HepG2 (cell line): ENCODE results near the gene MBTD1. TPM values are rescaled to one million over a fixed set of nuclear protein-coding genes. Genes with fewer than 3 reads are reported as not detected.

Experiments used
- BCL3 ChIP-seq: sonication (generic); formaldehyde crosslinking; IDR thresholded peaks from 2 replicates; pipeline ENCODE4 v1.5.1; 2020; ENCODE audit warnings: mild to moderate bottlenecking, missing genetic modification reagents, moderate library complexity
- CREB1 ChIP-seq, 2 experiments: fragments of 450-650 bp in 1 of 2; IDR thresholded peaks; 2 replicates each; pipeline ENCODE4 v1.6.1; 2016 to 2017; ENCODE audit warnings: control low read depth in 1 of 2, mild to moderate bottlenecking in 1 of 2, missing compliant biosample characterization in 1 of 2, missing genetic modification characterization in 1 of 2
- EZH2 ChIP-seq: conservative IDR thresholded peaks from 2 replicates; pipeline ENCODE4 v1.6.1; 2012; ENCODE audit warnings: mild to moderate bottlenecking, low read depth, low read length, moderate library complexity
- GLMP ChIP-seq: sonication (generic); formaldehyde crosslinking; IDR thresholded peaks from 2 replicates; pipeline ENCODE4 v1.9.0; 2021; ENCODE audit warnings: missing genetic modification reagents, mild to moderate bottlenecking, borderline replicate concordance
- HOXA9 ChIP-seq: sonication (generic); formaldehyde crosslinking; IDR thresholded peaks from 2 replicates; pipeline ENCODE4 v1.8.1; 2022; ENCODE audit warnings: missing genetic modification reagents, mild to moderate bottlenecking, moderate library complexity, borderline replicate concordance
- NR3C1 ChIP-seq: sonication (generic); formaldehyde crosslinking; IDR thresholded peaks from 2 replicates; pipeline ENCODE4 v1.4.0; 2020; ENCODE audit warnings: missing genetic modification reagents
- NRL ChIP-seq: sonication (generic); formaldehyde crosslinking; IDR thresholded peaks from 2 replicates; pipeline ENCODE4 v1.5.0; 2020; ENCODE audit warnings: missing genetic modification reagents, mild to moderate bottlenecking, moderate library complexity, borderline replicate concordance
- REST ChIP-seq, 2 experiments: IDR thresholded peaks; 2 replicates each; pipeline ENCODE4 v1.6.1; 2011 to 2012; ENCODE audit warnings: low read length in 2 of 2, borderline replicate concordance in 1 of 2, low read depth in 1 of 2, mild to moderate bottlenecking in 1 of 2, moderate library complexity in 1 of 2
- STAG1 ChIP-seq: sonication (generic); formaldehyde crosslinking; IDR thresholded peaks from 2 replicates; pipeline ENCODE4 v1.4.0; 2020; ENCODE audit warnings: missing genetic modification reagents
- TEF ChIP-seq: sonication (generic); formaldehyde crosslinking; IDR thresholded peaks from 2 replicates; pipeline ENCODE4 v1.5.0; 2020; ENCODE audit warnings: missing genetic modification reagents
- TFE3 ChIP-seq: IDR thresholded peaks from 2 replicates; pipeline ENCODE4 v1.6.1; 2016
- XBP1 ChIP-seq: sonication (generic); formaldehyde crosslinking; IDR thresholded peaks from 2 replicates; pipeline ENCODE4 v1.5.0; 2020; ENCODE audit warnings: missing genetic modification reagents
- ZNF44 ChIP-seq: sonication (generic); formaldehyde crosslinking; IDR thresholded peaks from 2 replicates; pipeline ENCODE4 v1.5.1; 2020; ENCODE audit warnings: mild to moderate bottlenecking, missing genetic modification reagents
- ZNF441 ChIP-seq: sonication (generic); formaldehyde crosslinking; IDR thresholded peaks from 2 replicates; pipeline ENCODE4 v1.7.0; 2021; ENCODE audit warnings: missing genetic modification reagents, borderline replicate concordance
- ZNF460 ChIP-seq: sonication (generic); formaldehyde crosslinking; IDR thresholded peaks from 2 replicates; pipeline ENCODE4 v1.5.1; 2020; ENCODE audit warnings: missing genetic modification reagents, mild to moderate bottlenecking, borderline replicate concordance
- ZNF598 ChIP-seq: sonication (generic); formaldehyde crosslinking; IDR thresholded peaks from 2 replicates; pipeline ENCODE4 v1.5.1; 2020; ENCODE audit warnings: mild to moderate bottlenecking, missing genetic modification reagents, borderline replicate concordance
- ZNF788 ChIP-seq: sonication (generic); formaldehyde crosslinking; IDR thresholded peaks from 2 replicates; pipeline ENCODE4 v1.5.0; 2020; ENCODE audit warnings: mild to moderate bottlenecking, missing genetic modification reagents, borderline replicate concordance
- polyA plus RNA-seq, 8 experiments: library from polyadenylated mRNA; depleted of rRNA in 3 of 8; stranded (reverse) in 7 of 8; unstranded in 1 of 8; fragments of >200 nt; fragmentation: Illumina TruSeq in 4 of 8; extraction: Trizol in 4 of 8; gene quantifications; 2 replicates each; pipeline versions ENCODE4 v1.2.1 to v1.2.3, GENCODE V29; 2011 to 2016; ENCODE audit warnings: low read depth in 4 of 8, missing spikeins in 1 of 8, mixed read lengths in 1 of 8; ENCODE audit not compliant: insufficient read depth in 1 of 8
- total RNA-seq, 5 experiments: library from RNA; depleted of rRNA; stranded (reverse); fragments of >200 nt; fragmentation: Illumina TruSeq; extraction: Trizol; gene quantifications; 2 replicates each; pipeline ENCODE4 v1.2.3, GENCODE V29; 2016; ENCODE audit warnings: low read depth in 1 of 5

MBTD1 gene
- total and polyA plus RNA-seq, 2 of the 13 experiments (the other 11 are each of a cell fraction or from before 2014, with no cell fraction given) = 20.9 TPM

DNA sequence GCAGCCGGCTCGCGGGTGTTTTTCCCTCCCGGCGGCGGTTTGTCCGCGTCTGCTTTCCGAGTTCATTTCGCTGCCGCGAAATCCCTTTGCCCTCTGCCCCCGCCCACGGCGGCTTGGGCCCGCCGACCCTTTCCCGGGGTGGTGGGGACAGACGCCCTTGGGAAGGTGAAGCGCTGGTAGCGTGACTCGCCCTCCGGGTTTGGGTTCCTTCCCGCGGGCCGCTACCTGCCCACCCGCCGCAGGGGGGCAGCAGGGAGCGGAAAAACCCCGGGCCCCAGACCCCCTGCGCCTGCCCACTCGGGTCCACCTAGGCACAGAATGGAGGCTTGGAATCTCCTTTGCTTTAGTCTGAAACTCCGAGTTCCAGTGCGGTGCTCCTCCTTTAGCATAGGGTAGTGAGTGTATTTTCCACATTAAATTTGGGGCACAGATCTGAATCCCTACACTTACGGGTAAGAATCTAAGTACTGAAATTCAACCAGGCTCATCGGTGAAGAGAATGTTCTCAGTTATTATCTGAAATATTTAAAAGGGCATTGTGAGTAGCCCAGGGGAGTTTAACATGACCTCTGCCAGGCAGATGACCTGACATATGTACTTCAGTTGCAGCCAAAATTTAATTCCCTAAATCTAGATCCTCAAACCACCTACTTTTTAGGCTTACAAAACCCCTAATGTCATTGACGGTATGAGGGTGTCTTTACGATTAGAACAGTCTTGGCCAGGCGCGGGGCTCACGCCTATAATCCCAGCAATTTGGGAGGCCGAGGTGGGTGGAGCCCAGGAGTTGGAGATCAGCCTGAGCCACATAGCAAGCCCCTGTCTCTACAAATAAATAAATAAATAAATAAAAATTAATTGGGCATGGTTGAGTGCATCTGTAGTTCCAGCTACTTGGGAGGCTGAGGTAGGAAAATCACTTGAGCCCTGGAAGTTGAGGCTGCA lies 92.6 kb downstream of the MBTD1 start (continued):
- TF ChIP-seq STAG1 (CRISPR knock-in tag) = peak; percentile 54
- TF ChIP-seq REST (IDR thresholded peaks at IDR 0.05; ENCODE audit: borderline replicate concordance in 1 of 2, low read depth in 1 of 2, low read length in 2 of 2) = no peak
- TF ChIP-seq CREB1 (IDR thresholded peaks at IDR 0.05) = no peak
- no peak for TF ChIP-seq CREB1 (CRISPR knock-in tag; IDR thresholded peaks at IDR 0.05)
- no peak for TF ChIP-seq NRL (CRISPR knock-in tag)
- TF ChIP-seq GLMP (CRISPR knock-in tag) = no peak
- TF ChIP-seq TEF (CRISPR knock-in tag) = no peak
- TF ChIP-seq BCL3 (CRISPR knock-in tag) = no peak
- TF ChIP-seq ZNF598 = peak; percentile 42; the same call in 1 of the 2 replicates
- TF ChIP-seq NR3C1 (CRISPR knock-in tag) = no peak
- TF ChIP-seq ZNF460 (CRISPR knock-in tag) = no peak
- no peak for TF ChIP-seq ZNF788 (CRISPR knock-in tag)
- TF ChIP-seq XBP1 (CRISPR knock-in tag) = 0 out of 2 replicates have a peak, but pooled peaks have one; percentile 57
- TF ChIP-seq TFE3 = no peak
- TF ChIP-seq ZNF441 (CRISPR knock-in tag) = no peak
- TF ChIP-seq EZH2 = no peak
- peak; percentile 69; the same call in 1 of the 2 replicates for TF ChIP-seq ZNF44 (CRISPR knock-in tag)
- TF ChIP-seq HOXA9 (CRISPR knock-in tag) = no peak
